PC-9 (cell line): ENCODE results near the gene FAM43B. TPM values are rescaled to one million over a fixed set of nuclear protein-coding genes. Genes with fewer than 3 reads are reported as not detected.

Experiments
- BruUV-seq: library from RNA; stranded (reverse); fragments of 400-500 nt; replicated peaks from 2 replicates; lab custom pipeline; 2021; lab: Mats Ljungman, UMichigan
- CTCF ChIA-PET: fragments of 300-600 bp; sonication (Branson Sonifier 250); formaldehyde crosslinking; loops from one replicate; lab custom pipeline; 2022; ENCODE audit warnings: antibody characterized with exemption; lab: Charles Lee
- POLR2A ChIA-PET: fragments of 300-600 bp; sonication (Branson Sonifier 250); formaldehyde crosslinking; loops from one replicate; lab custom pipeline; 2022; ENCODE audit warnings: antibody characterized with exemption; ENCODE audit not compliant: unreplicated experiment; lab: Charles Lee
- DNase-seq, 2 experiments: peaks; one replicate each; pipeline versions ENCODE4 v3.0.0 to v3.0.0-alpha.2; 2015 to 2022; ENCODE audit warnings: mixed read lengths in 1 of 2
- H2AFZ ChIP-seq: fragments of 200-600 bp; sonication (generic); 2 replicates; pipeline ENCODE4 v1.8.1; 2017; ENCODE audit warnings: antibody characterized with exemption
- H3F3A ChIP-seq: fragments of 200-600 bp; sonication (generic); 2 replicates; pipeline ENCODE4 v1.8.1; 2017; ENCODE audit warnings: antibody characterized with exemption, mild to moderate bottlenecking, low read depth; ENCODE audit not compliant: insufficient read depth
- H3K27ac ChIP-seq: fragments of 200-600 bp; sonication (generic); 2 replicates; pipeline ENCODE4 v1.6.1; 2016; ENCODE audit warnings: mixed run types
- H3K27me3 ChIP-seq: fragments of 200-600 bp; sonication (generic); 2 replicates; pipeline ENCODE4 v1.6.1; 2016; ENCODE audit warnings: low read depth, mixed run types; ENCODE audit not compliant: insufficient read depth
- H3K36me3 ChIP-seq: fragments of 200-600 bp; sonication (generic); 2 replicates; pipeline ENCODE4 v1.6.1; 2016; ENCODE audit warnings: low read depth, mixed run types
- H3K4me1 ChIP-seq: fragments of 200-600 bp; sonication (generic); replicated peaks from 2 replicates; pipeline ENCODE4 v1.6.1; 2016; ENCODE audit warnings: mixed run types; ENCODE audit not compliant: insufficient read depth
- H3K4me2 ChIP-seq: fragments of 200-600 bp; sonication (generic); 2 replicates; pipeline ENCODE4 v1.6.1; 2017; ENCODE audit warnings: mixed run types
- H3K4me3 ChIP-seq: fragments of 200-600 bp; sonication (generic); 2 replicates; pipeline ENCODE4 v1.6.1; 2016; ENCODE audit warnings: mixed run types
- H3K79me2 ChIP-seq: fragments of 200-600 bp; sonication (generic); 2 replicates; pipeline ENCODE4 v1.6.1; 2017; ENCODE audit warnings: low read depth, mixed run types
- H3K9me2 ChIP-seq: fragments of 200-600 bp; sonication (generic); 2 replicates; pipeline ENCODE4 v1.8.1; 2017; ENCODE audit warnings: mild to moderate bottlenecking; ENCODE audit not compliant: insufficient read depth
- H3K9me3 ChIP-seq: fragments of 200-600 bp; sonication (generic); 2 replicates; pipeline ENCODE4 v1.8.1; 2016; ENCODE audit warnings: low read depth; ENCODE audit not compliant: insufficient read depth
- H4K20me1 ChIP-seq: fragments of 200-600 bp; sonication (generic); 2 replicates; pipeline ENCODE4 v1.8.1; 2017; ENCODE audit not compliant: insufficient read depth
- EZH2 ChIP-seq: fragments of 200-600 bp; sonication (generic); IDR thresholded peaks from 2 replicates; pipeline ENCODE4 v1.8.0; 2017; ENCODE audit warnings: antibody characterized with exemption, low read depth
- intact Hi-C: fragments of 100-400 bp; cut with micrococcal nuclease; formaldehyde crosslinking; loops from one replicate; pipeline ENCODE4 v1.10.0; 2022; ENCODE audit not compliant: unreplicated experiment
- total RNA-seq: library from RNA; stranded (reverse); gene quantifications from 2 replicates; pipeline ENCODE4 v1.2.3, GENCODE V29; 2021
- TF ChIP-seq, protein P1 (sequence below): fragments of 200-600 bp; sonication (generic); conservative IDR thresholded peaks from 2 replicates; pipeline ENCODE4 v1.6.1; 2017; ENCODE audit warnings: mixed run types, antibody characterized with exemption, mild to moderate bottlenecking, moderate library complexity

FAM43B gene
- total RNA-seq, 1 experiment from 2014 or later, result not detected

DNA sequence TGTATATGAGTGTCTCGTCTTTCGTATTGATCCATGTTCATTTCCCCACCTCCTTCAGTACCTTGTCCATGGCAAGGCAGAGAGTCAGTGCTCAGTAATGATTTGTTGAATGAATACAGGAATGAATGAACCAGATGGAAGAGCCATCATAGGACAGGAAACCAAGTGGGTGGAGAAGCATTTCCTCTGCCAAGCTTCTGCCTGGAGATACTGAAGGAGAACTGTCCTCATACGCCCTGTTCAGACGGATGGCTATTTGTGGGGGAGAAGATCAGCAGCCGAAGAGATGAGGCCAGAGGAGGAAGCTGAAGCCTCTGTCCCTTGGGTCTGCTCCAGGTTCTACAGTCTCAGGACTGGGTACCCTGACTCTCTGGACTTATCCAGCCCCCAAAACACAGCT is 5.8 kb downstream of the FAM43B start:
- Histone ChIP-seq H3K4me2 (no peak overlapping the region), H3K27me3 (no peaks in the 10 kb centered on the region), H2AFZ (no peak overlapping the region), H3F3A (no peaks in the 10 kb centered on the region), H3K27ac (no peak overlapping the region), H3K36me3 (no peaks in the 10 kb centered on the region), H3K9me3 (no peaks in the 10 kb centered on the region), H3K4me3 (no peak overlapping the region), H3K79me2 (no peaks in the 10 kb centered on the region), H3K4me1 (no peaks in the 10 kb centered on the region), H3K9me2 (no peaks in the 10 kb centered on the region), H4K20me1 (no peaks in the 10 kb centered on the region)
- POLR2A ChIA-PET, result no interaction called here
- CTCF ChIA-PET, result no interaction called here
- TF ChIP-seq, protein P1, sequence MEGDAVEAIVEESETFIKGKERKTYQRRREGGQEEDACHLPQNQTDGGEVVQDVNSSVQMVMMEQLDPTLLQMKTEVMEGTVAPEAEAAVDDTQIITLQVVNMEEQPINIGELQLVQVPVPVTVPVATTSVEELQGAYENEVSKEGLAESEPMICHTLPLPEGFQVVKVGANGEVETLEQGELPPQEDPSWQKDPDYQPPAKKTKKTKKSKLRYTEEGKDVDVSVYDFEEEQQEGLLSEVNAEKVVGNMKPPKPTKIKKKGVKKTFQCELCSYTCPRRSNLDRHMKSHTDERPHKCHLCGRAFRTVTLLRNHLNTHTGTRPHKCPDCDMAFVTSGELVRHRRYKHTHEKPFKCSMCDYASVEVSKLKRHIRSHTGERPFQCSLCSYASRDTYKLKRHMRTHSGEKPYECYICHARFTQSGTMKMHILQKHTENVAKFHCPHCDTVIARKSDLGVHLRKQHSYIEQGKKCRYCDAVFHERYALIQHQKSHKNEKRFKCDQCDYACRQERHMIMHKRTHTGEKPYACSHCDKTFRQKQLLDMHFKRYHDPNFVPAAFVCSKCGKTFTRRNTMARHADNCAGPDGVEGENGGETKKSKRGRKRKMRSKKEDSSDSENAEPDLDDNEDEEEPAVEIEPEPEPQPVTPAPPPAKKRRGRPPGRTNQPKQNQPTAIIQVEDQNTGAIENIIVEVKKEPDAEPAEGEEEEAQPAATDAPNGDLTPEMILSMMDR, result no peak
- TF ChIP-seq EZH2, result no peak
- BruUV-seq, result no TSS peak
- intact Hi-C loops, result no loop called here
- DNase-seq, result no peak

DNA sequence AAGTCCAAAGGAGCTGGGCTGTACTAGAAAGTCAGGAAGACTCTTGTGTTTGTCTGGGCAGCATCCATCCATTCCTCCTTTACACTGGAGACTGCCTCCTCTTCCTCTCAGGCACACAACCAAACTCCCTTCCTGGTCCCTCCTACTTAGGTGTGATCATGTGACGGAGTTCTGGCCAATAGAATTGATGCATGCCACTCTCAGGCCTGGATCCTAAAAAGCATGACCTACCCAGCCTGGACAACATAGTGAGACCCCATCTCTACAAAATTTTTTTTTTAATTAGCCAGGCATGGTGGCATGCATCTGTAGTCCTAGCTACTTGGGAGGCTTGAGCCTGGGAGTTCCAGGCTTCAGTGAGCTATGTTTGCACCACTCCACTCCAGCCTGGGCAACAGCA is 8.6 kb downstream of the FAM43B start:
- H3K9me3 ChIP-seq, result no peaks in the 10 kb centered on the region
- POLR2A ChIA-PET, result no interaction called here
- H3F3A ChIP-seq, result no peaks in the 10 kb centered on the region
- CTCF ChIA-PET, result interaction anchor here (0.6 kb wide), 1 partner anchor 38 kb away, joined by 10 read pairs; no protein-coding TSS in a partner anchor
- no peak overlapping the region for H2AFZ ChIP-seq
- no peaks in the 10 kb centered on the region for H3K79me2 ChIP-seq
- H3K4me1 ChIP-seq, result no peaks in the 10 kb centered on the region
- no peaks in the 10 kb centered on the region for H3K27me3 ChIP-seq
- H3K4me2 ChIP-seq, result no peak overlapping the region
- DNase-seq, result no peak
- BruUV-seq, result no TSS peak
- no peak overlapping the region for H3K27ac ChIP-seq
- no peaks in the 10 kb centered on the region for H3K9me2 ChIP-seq
- intact Hi-C loops, result no loop called here
- TF ChIP-seq, protein P1, result no peak
- no peaks in the 10 kb centered on the region for H3K36me3 ChIP-seq
- no peaks in the 10 kb centered on the region for H4K20me1 ChIP-seq
- H3K4me3 ChIP-seq, result no peak overlapping the region

DNA sequence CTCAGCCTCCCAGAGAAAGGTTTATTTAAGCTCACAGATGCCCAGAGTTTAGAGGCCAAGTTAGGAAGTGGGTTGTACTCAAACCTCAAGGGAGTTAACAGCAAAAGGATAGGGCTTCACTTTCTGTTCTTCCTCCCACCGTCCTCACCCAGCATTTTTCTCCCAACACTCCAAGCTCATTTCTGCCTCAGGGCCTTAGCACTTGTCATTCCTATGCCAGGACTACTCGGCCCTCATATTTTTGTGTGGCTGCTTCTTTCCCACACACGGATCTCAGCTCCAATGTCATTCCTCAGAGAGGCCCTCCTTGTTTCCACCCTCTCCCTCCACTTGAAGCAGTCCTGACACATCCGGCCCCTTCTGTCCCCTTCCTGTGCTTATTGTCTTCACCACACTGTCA is 12.9 kb downstream of the FAM43B start:
- Histone ChIP-seq H3K4me1 (no peaks in the 10 kb centered on the region), H3K4me2 (no peak overlapping the region), H3K9me3 (no peaks in the 10 kb centered on the region), H3K79me2 (no peaks in the 10 kb centered on the region), H3F3A (no peaks in the 10 kb centered on the region), H3K27me3 (no peaks in the 10 kb centered on the region), H3K9me2 (no peaks in the 10 kb centered on the region), H2AFZ (no peak overlapping the region), H3K36me3 (no peaks in the 10 kb centered on the region), H3K4me3 (no peak overlapping the region), H3K27ac (no peak overlapping the region), H4K20me1 (no peaks in the 10 kb centered on the region)
- no peak for TF ChIP-seq EZH2
- TF ChIP-seq, protein P1, result no peak
- CTCF ChIA-PET, result no interaction called here
- no TSS peak for BruUV-seq
- intact Hi-C loops, result no loop called here
- POLR2A ChIA-PET, result no interaction called here
- no peak for DNase-seq
